Calu3 (cell line): Measurements from ENCODE around the gene HMCN2. TPM values are rescaled to one million over a fixed set of nuclear protein-coding genes. Genes with fewer than 3 reads are reported as not detected.

Experiments
- BruUV-seq: library from RNA; stranded (reverse); fragments of 400-500 nt; replicated peaks from 2 replicates; lab custom pipeline; 2021; lab: Mats Ljungman, UMichigan
- CTCF ChIA-PET: fragments of 300-600 bp; sonication (Branson Sonifier 250); formaldehyde crosslinking; loops from one replicate; lab custom pipeline; 2022; ENCODE audit warnings: antibody characterized with exemption; lab: Charles Lee
- DNase-seq: peaks from one replicate; pipeline ENCODE4 v3.0.0; 2022
- H3K27ac Mint-ChIP-seq: one replicate; pipeline ENCODE4 v1.8.0; 2022; ENCODE audit warnings: mixed read lengths; ENCODE audit not compliant: unreplicated experiment
- H3K27me3 Mint-ChIP-seq: one replicate; pipeline ENCODE4 v1.8.0; 2022; ENCODE audit warnings: mixed read lengths; ENCODE audit not compliant: unreplicated experiment
- H3K36me3 Mint-ChIP-seq: one replicate; pipeline ENCODE4 v1.8.0; 2022; ENCODE audit warnings: mild to moderate bottlenecking, moderate library complexity, mixed read lengths; ENCODE audit not compliant: insufficient read depth, unreplicated experiment
- H3K4me1 Mint-ChIP-seq: one replicate; pipeline ENCODE4 v1.8.0; 2022; ENCODE audit warnings: mild to moderate bottlenecking, low read depth, mixed read lengths; ENCODE audit not compliant: unreplicated experiment
- H3K4me3 Mint-ChIP-seq: one replicate; pipeline ENCODE4 v1.8.0; 2022; ENCODE audit warnings: mild to moderate bottlenecking, low read depth, moderate library complexity, mixed read lengths; ENCODE audit not compliant: unreplicated experiment
- H3K9me3 Mint-ChIP-seq: one replicate; pipeline ENCODE4 v1.8.0; 2022; ENCODE audit warnings: low read depth, mixed read lengths; ENCODE audit not compliant: unreplicated experiment
- intact Hi-C: fragments of 100-400 bp; cut with micrococcal nuclease; formaldehyde crosslinking; loops from one replicate; pipeline ENCODE4 v1.10.0; 2022; ENCODE audit not compliant: unreplicated experiment
- total RNA-seq: library from RNA; stranded (reverse); gene quantifications from 2 replicates; pipeline ENCODE4 v1.2.3, GENCODE V29; 2022
- TF ChIP-seq, protein P1 (sequence below): fragments of 200-600 bp; IDR thresholded peaks from one replicate; pipeline ENCODE4 v1.8.0; 2022; ENCODE audit warnings: antibody characterized with exemption; ENCODE audit not compliant: unreplicated experiment

Gene HMCN2
- total RNA-seq, 1 experiment from 2014 or later: not detected

DNA sequence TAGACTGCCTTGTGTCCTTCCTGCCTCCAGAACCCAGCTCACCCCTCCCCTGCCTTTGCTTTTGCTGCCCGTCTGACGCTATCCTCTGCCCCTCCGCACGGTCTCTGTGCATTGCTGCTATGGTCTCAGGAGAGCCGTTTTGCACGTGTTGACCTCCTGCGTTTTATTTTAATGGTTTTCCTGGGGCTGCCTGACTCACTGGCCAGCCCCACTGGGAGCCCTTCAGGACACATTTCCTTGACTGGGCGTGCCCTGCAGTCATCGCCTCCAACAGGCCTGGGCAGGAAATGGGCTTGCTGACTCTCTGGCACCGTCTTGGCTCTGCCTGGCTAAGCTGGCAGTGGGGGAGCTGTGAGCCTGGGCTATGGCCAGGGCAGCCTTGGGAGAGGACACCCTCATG is 161.3 kb downstream of the HMCN2 start:
- CTCF ChIA-PET: no interaction called here
- TF ChIP-seq, protein P1, sequence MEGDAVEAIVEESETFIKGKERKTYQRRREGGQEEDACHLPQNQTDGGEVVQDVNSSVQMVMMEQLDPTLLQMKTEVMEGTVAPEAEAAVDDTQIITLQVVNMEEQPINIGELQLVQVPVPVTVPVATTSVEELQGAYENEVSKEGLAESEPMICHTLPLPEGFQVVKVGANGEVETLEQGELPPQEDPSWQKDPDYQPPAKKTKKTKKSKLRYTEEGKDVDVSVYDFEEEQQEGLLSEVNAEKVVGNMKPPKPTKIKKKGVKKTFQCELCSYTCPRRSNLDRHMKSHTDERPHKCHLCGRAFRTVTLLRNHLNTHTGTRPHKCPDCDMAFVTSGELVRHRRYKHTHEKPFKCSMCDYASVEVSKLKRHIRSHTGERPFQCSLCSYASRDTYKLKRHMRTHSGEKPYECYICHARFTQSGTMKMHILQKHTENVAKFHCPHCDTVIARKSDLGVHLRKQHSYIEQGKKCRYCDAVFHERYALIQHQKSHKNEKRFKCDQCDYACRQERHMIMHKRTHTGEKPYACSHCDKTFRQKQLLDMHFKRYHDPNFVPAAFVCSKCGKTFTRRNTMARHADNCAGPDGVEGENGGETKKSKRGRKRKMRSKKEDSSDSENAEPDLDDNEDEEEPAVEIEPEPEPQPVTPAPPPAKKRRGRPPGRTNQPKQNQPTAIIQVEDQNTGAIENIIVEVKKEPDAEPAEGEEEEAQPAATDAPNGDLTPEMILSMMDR: no peak
- Mint-ChIP-seq H3K4me3 (no peak overlapping the region), H3K36me3 (no peaks in the 10 kb centered on the region), H3K27me3 (no peaks in the 10 kb centered on the region), H3K27ac (no peak overlapping the region), H3K9me3 (peaks cover 3% of the 10 kb centered on the region), H3K4me1 (peaks cover 8% of the 10 kb centered on the region)
- DNase-seq: peak; percentile 47
- no TSS peak for BruUV-seq
- intact Hi-C loops: no loop called here

DNA sequence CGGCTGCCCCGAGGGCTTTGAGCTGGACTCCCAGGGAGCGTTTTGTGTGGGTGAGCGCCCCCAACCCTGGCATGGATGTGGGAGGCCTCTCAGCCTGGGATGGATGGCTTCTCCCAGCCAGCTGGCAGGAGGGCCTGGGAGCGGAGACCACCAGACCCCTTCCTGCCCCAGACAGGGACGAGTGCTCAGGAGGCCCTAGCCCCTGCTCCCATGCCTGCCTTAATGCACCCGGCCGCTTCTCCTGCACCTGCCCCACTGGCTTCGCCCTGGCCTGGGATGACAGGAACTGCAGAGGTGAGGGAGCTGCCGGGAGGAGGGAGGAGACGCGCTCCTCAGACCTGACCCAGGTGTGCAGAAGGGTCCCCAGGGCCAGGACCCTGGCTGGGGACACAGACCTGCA is 161.8 kb downstream of the HMCN2 start:
- CTCF ChIA-PET: no interaction called here
- H3K36me3 Mint-ChIP-seq: no peaks in the 10 kb centered on the region
- no peak for DNase-seq
- intact Hi-C loops: no loop called here
- peaks cover 2% of the 10 kb centered on the region for H3K27me3 Mint-ChIP-seq
- TF ChIP-seq, protein P1: no peak
- no peak overlapping the region for H3K4me3 Mint-ChIP-seq
- H3K27ac Mint-ChIP-seq: no peak overlapping the region
- peaks cover 3% of the 10 kb centered on the region for H3K9me3 Mint-ChIP-seq
- peaks cover 8% of the 10 kb centered on the region for H3K4me1 Mint-ChIP-seq
- no TSS peak for BruUV-seq

DNA sequence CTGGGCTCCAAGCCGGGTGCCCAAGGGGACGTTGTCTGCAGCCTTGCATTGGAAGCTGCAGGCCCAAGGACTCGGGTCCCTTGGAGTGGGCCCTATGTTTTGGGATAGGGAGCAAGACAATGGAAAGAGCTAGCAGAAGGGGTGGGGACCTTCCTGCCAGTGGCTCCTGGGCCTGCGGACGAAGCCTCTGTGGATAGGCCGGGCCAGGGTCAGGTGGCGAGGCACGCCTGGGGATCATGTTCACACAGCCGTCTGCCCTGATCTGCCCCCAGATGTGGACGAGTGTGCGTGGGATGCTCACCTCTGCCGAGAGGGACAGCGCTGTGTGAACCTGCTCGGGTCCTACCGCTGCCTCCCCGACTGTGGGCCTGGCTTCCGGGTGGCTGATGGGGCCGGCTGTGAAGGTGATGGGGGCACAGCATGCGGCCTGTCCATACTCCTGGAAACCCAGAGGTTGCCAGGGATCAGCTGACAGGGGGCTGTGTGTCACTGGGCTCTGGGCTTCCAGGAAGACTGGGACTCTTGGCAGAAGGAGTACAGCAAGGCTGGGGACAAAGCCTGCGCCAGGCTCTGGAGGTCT is 162.6 kb downstream of the HMCN2 start:
- intact Hi-C loops: no loop called here
- DNase-seq: no peak
- BruUV-seq: no TSS peak
- TF ChIP-seq, protein P1: no peak
- CTCF ChIA-PET: interaction anchor here (0.6 kb wide), 1 partner anchor 14 kb away, joined by 4 read pairs; no protein-coding TSS in a partner anchor
- Mint-ChIP-seq H3K27me3 (peaks cover 10% of the 10 kb centered on the region), H3K36me3 (no peaks in the 10 kb centered on the region), H3K27ac (no peak overlapping the region), H3K4me1 (peaks cover 8% of the 10 kb centered on the region), H3K4me3 (no peak overlapping the region), H3K9me3 (peaks cover 3% of the 10 kb centered on the region)

DNA sequence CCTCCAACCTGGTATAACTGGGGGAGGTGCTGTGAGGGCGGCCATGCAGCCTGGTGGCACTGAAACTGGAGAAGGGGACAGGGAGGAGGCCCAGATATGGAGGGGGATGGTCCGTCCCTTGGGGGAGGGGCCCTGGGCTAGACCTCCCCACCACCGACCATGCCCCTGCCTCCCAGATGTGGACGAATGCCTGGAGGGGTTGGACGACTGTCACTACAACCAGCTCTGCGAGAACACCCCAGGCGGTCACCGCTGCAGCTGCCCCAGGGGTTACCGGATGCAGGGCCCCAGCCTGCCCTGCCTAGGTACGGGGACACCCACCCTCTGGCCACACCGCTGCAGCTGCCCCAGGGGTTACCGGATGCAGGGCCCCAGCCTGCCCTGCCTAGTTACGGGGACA is 163.8 kb downstream of the HMCN2 start:
- Mint-ChIP-seq H3K4me3 (no peak overlapping the region), H3K4me1 (peaks cover 8% of the 10 kb centered on the region), H3K9me3 (peaks cover 3% of the 10 kb centered on the region), H3K27me3 (peaks cover 21% of the 10 kb centered on the region), H3K27ac (no peak overlapping the region), H3K36me3 (no peaks in the 10 kb centered on the region)
- TF ChIP-seq, protein P1: no peak
- CTCF ChIA-PET: no interaction called here
- DNase-seq: no peak
- intact Hi-C loops: no loop called here
- no TSS peak for BruUV-seq
